Tibial nerve (tissue), 3 donors: ENCODE measurements around the gene ABTB1.

Experiments used
- POLR2A ChIP-seq, 2 donors: fragments of 450-650 bp; IDR thresholded peaks; one replicate each; pipeline ENCODE4 v1.6.1; 2017; ENCODE audit warnings: antibody characterized with exemption in 2 of 2, mild to moderate bottlenecking in 2 of 2, moderate library complexity in 2 of 2
- TF ChIP-seq, protein P1 (sequence below), 5 experiments: fragments of 200-600 bp in 3 of 5; fragments of 450-650 bp in 2 of 5; sonication (generic) in 3 of 5; IDR thresholded peaks; one replicate each; pipeline ENCODE4 v1.5.1; 2016 to 2019; ENCODE audit warnings: antibody characterized with exemption in 5 of 5, mild to moderate bottlenecking in 3 of 5, moderate library complexity in 2 of 5

DNA sequence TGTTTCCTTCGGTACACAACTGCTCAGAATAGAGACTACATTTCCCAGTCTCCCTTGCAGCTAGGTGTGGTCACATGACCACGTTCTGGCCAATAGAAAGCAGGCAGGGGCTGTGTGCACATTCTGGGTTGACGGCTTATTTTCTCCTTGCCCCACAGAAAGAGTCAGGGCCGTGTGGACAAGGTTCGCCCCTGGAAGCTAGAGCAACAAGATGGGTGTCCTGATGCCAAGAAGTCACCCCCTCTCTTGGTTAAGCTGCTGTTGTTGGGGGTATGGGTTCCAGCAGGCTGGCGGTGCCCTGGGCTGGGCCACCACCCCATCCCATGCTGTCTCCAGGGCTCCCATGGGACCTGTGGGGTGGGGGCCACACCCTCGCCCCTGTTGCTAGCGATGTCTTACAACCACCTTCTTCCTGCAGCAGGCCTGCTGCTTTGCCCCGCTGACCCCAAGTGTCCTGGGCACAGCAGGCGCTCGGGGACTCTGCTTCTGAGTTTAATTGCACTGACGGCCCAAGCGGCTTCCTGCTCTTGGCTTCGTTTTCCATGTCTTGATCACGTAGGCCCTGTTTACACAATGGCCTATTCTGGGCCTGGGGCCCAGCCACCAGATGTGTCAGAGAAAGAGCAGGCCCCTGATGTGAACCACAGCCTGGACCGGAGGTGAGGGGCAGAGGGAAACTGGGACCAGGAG is 24.9 kb downstream of the ABTB1 start:
- TF ChIP-seq, protein P1, sequence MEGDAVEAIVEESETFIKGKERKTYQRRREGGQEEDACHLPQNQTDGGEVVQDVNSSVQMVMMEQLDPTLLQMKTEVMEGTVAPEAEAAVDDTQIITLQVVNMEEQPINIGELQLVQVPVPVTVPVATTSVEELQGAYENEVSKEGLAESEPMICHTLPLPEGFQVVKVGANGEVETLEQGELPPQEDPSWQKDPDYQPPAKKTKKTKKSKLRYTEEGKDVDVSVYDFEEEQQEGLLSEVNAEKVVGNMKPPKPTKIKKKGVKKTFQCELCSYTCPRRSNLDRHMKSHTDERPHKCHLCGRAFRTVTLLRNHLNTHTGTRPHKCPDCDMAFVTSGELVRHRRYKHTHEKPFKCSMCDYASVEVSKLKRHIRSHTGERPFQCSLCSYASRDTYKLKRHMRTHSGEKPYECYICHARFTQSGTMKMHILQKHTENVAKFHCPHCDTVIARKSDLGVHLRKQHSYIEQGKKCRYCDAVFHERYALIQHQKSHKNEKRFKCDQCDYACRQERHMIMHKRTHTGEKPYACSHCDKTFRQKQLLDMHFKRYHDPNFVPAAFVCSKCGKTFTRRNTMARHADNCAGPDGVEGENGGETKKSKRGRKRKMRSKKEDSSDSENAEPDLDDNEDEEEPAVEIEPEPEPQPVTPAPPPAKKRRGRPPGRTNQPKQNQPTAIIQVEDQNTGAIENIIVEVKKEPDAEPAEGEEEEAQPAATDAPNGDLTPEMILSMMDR (IDR thresholded peaks at IDR 0.05): no peak
- TF ChIP-seq POLR2A (IDR thresholded peaks at IDR 0.05): no peak
